GM19328 (cell line): ENCODE measurements around the gene UBE3B.

ENCODE experiments used
- ATAC-seq: cut with Tn5 transposase; IDR thresholded peaks from one replicate; pipeline ENCODE4 v1.9.1; 2021; ENCODE audit warnings: mild to moderate bottlenecking, moderate library complexity; ENCODE audit not compliant: unreplicated experiment

Gene UBE3B

GRCh38 chr12:109449845-109450532 is 27.4 kb upstream of the UBE3B start:
- ATAC-seq: no peak

- no peak for ATAC-seq
Observed at GRCh38 chr12:109450980-109451379, 26.5 kb upstream of the UBE3B start.

GRCh38 chr12:109451400-109451799 is 26.0 kb upstream of the UBE3B start:
- no peak for ATAC-seq

DNA sequence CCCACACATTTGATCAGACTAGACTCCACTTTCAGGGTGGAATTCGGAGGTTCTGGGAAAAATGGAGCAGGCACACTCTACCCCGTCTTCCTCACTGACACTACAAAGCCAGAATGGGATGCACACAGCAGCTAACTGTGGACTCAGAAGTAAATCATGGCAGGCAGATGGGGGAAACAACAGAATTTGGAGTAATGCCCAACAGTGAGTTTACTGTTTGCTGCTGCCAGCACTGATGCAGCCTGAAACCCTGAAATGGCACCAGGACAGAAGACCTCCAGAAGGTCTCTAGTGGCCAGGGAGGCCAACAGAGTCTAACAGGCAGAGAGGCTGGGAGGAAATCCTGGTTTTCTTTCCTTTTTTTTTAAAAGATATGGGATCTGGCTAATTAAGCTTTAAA is 24.9 kb upstream of the UBE3B start:
- no peak for ATAC-seq

GRCh38 chr12:109455706-109456105 is 21.7 kb upstream of the UBE3B start:
- ATAC-seq: no peak

GRCh38 chr12:109458086-109458485 is 19.3 kb upstream of the UBE3B start:
- ATAC-seq: no peak

DNA sequence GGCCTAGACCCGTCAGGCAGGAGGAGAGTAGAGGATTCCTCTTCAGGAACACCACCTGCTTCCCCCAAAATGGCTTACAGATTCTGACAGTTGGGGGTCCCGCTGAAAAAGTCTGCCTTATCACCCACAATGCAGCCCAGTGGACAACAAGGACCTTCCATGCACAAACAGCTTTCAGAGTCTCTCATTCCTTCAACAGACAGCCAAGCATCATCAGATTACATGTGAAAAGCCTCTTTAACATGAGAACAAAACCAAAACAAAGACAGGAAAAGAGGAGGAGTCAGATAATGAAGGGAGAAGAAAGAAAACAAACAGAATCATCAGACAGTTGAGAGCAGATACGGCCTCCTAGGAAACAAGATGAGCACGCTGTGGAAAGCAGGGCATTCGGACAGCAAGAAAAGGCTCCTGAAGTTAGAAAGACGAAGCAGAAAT is 18.6 kb upstream of the UBE3B start:
- no peak for ATAC-seq

DNA sequence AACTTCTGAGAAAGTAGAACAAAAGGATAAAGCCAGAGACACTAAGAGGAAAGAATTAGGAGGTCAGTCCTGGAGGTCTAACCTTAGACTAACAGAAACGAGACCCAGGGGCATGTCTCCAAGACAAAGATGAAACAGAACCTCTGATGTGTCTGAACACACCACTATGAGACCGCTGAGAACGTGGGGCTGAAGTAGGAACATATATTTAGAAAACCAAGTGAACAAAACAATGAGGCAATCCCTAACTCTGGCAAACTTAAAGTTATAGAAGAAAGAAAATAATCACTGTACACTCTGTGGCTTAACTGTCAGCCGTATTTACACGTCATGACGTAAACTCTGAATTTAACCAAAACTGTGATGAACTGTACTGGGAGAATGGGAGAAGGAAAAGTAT is 18.2 kb upstream of the UBE3B start:
- ATAC-seq: no peak

GRCh38 chr12:109460538-109460937 is 16.9 kb upstream of the UBE3B start:
- no peak for ATAC-seq

- no peak for ATAC-seq
Observed at GRCh38 chr12:109461049-109461845, 16.2 kb upstream of the UBE3B start.

GRCh38 chr12:109461846-109462756 is 15.3 kb upstream of the UBE3B start:
- no peak for ATAC-seq

GRCh38 chr12:109462868-109463692 is 14.4 kb upstream of the UBE3B start:
- no peak for ATAC-seq

DNA sequence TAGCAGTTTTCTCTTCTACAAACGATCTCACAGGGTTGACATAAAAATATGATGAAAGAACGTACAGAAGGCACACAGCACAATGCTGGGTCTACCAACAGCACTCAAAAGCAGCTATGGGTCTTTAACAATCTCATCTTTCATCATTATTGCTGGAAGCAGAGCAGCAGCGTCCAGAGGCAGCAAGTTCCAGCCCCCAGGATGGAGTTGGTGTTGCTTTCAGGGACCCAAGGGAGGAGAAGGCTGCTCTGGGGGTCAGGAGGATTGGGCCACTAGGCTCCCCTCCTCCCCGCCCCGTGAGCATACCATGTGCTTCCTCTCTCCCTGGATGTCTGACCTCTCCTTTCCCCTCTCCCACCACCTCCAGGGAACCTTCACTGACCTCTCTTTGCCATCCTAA is 13.7 kb upstream of the UBE3B start:
- no peak for ATAC-seq

- no peak for ATAC-seq
Observed at GRCh38 chr12:109464642-109465351, 12.6 kb upstream of the UBE3B start.

GRCh38 chr12:109466305-109466704 is 11.1 kb upstream of the UBE3B start:
- no peak for ATAC-seq

- ATAC-seq: no peak
Observed at GRCh38 chr12:109466821-109467220, 10.6 kb upstream of the UBE3B start.

GRCh38 chr12:109467978-109468676 is 9.3 kb upstream of the UBE3B start:
- no peak for ATAC-seq

DNA sequence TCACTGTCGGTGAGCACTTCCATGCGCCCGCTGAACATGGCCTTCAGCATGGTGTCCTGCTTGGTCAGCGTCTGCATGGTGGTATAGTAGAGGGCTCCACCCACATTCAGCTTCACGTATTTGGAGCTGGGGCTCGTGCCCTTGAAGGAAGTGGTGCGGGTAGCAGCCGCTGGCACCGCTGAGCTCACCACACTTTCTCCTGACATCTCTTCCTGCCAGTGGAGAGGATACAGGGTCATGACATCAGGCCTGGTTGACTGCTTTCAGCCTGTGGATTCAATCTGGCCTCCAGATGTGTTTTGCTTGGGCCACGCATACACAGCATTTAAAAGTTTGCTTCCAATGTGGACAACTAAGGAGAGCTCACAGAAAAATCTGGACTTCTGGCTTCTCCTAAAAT is 7.9 kb upstream of the UBE3B start:
- no peak for ATAC-seq

DNA sequence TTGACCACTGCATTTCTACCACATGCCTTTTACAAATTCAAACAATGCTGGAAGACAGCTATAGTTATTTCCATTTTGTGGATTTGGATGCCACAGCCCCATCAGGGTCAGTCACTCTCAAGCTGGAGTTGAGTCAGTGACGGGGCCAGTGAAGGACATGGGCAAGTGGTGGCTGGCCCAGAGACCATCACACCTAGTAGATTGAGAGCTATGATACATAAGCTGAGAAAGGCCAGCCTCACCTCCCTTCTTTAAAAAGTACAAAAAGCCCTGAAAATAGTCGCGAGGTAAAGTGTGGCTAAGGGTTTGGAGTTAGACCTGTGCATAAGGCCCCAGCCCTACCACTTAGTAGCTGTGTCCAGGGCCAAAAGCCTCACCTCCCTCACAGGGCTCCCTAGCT is 4.4 kb upstream of the UBE3B start:
- no peak for ATAC-seq
